BLaER1 (cell line): ENCODE measurements around the gene ZNHIT3.
"Not testable (repeated sequence)": the region's sequence is repeated elsewhere in the genome, so short reads cannot be mapped to it uniquely, and the experiment has no call there.

Experiments
- H3K27ac ChIP-seq: shearing (Covaris generic); formaldehyde crosslinking; 2 replicates; pipeline ENCODE4 v1.8.1; 2022
- H3K27me3 ChIP-seq: shearing (Covaris generic); formaldehyde crosslinking; 2 replicates; pipeline ENCODE4 v1.8.1; 2022
- H3K36me3 ChIP-seq: shearing (Covaris generic); formaldehyde crosslinking; 2 replicates; pipeline ENCODE4 v1.8.1; 2022
- H3K4me1 ChIP-seq: shearing (Covaris generic); formaldehyde crosslinking; 2 replicates; pipeline ENCODE4 v1.8.1; 2022
- H3K4me2 ChIP-seq: shearing (Covaris generic); formaldehyde crosslinking; 2 replicates; pipeline ENCODE4 v1.8.1; 2022
- H3K4me3 ChIP-seq: shearing (Covaris generic); formaldehyde crosslinking; 2 replicates; pipeline ENCODE4 v1.8.1; 2022
- H3K9ac ChIP-seq: shearing (Covaris generic); formaldehyde crosslinking; 2 replicates; pipeline ENCODE4 v1.8.1; 2022
- H3K9me3 ChIP-seq: shearing (Covaris generic); formaldehyde crosslinking; 2 replicates; pipeline ENCODE4 v1.8.1; 2022
- H4K20me1 ChIP-seq: shearing (Covaris generic); formaldehyde crosslinking; 2 replicates; pipeline ENCODE4 v1.8.1; 2022
- Cebpa-rat ChIP-seq: shearing (Covaris generic); IDR thresholded peaks from 2 replicates; pipeline ENCODE4 v1.8.1; 2022

Gene ZNHIT3

GRCh38 chr17:36501963-36502362 lies 15.5 kb downstream of the ZNHIT3 start:
- Histone ChIP-seq H3K9me3 (no peaks in the 10 kb centered on the region), H3K4me2 (no peak overlapping the region)

GRCh38 chr17:36503456-36504155 lies 17.1 kb downstream of the ZNHIT3 start:
- Histone ChIP-seq H4K20me1 (0 out of 2 replicates have a peak, but pooled peaks cover 6% of the 10 kb centered on the region), H3K27me3 (no peaks in the 10 kb centered on the region), H3K27ac (no peak overlapping the region), H3K4me3 (no peak overlapping the region), H3K4me1 (no peaks in the 10 kb centered on the region), H3K36me3 (peaks cover 100% of the 10 kb centered on the region), H3K4me2 (no peak overlapping the region), H3K9me3 (no peaks in the 10 kb centered on the region), H3K9ac (no peak overlapping the region)
- no peak for TF ChIP-seq Cebpa-rat

More at GRCh38 chr17:36501963-36502362, 15.5 kb downstream of the ZNHIT3 start:
- TF ChIP-seq Cebpa-rat: no peak
- no peak overlapping the region for H3K27ac ChIP-seq
- no peak overlapping the region for H3K4me3 ChIP-seq
- H3K4me1 ChIP-seq: no peaks in the 10 kb centered on the region
- no peak overlapping the region for H3K9ac ChIP-seq
- peaks cover 100% of the 10 kb centered on the region for H3K36me3 ChIP-seq
- no peaks in the 10 kb centered on the region for H3K27me3 ChIP-seq
- H4K20me1 ChIP-seq: 0 out of 2 replicates have a peak, but pooled peaks cover 18% of the 10 kb centered on the region

- no peak for TF ChIP-seq Cebpa-rat
- Histone ChIP-seq H3K27me3 (no peaks in the 10 kb centered on the region), H3K9ac (no peak overlapping the region), H3K27ac (no peak overlapping the region), H3K4me1 (no peaks in the 10 kb centered on the region), H4K20me1 (0 out of 2 replicates have a peak, but pooled peaks cover 6% of the 10 kb centered on the region), H3K4me2 (no peak overlapping the region), H3K4me3 (no peak overlapping the region), H3K9me3 (no peaks in the 10 kb centered on the region), H3K36me3 (peaks cover 100% of the 10 kb centered on the region)
Measured at GRCh38 chr17:36504156-36504545, 17.7 kb downstream of the ZNHIT3 start.

GRCh38 chr17:36505171-36505570 lies 18.7 kb downstream of the ZNHIT3 start:
- no peak for TF ChIP-seq Cebpa-rat
- Histone ChIP-seq H3K27ac (no peak overlapping the region), H3K4me3 (no peak overlapping the region), H3K4me1 (no peaks in the 10 kb centered on the region), H3K9me3 (no peaks in the 10 kb centered on the region), H3K36me3 (peaks cover 100% of the 10 kb centered on the region), H4K20me1 (0 out of 2 replicates have a peak, but pooled peaks cover 6% of the 10 kb centered on the region), H3K4me2 (no peak overlapping the region), H3K9ac (no peak overlapping the region), H3K27me3 (no peaks in the 10 kb centered on the region)

- H3K27ac ChIP-seq: no peak overlapping the region
- TF ChIP-seq Cebpa-rat: no peak
- no peaks in the 10 kb centered on the region for H3K9me3 ChIP-seq
- no peaks in the 10 kb centered on the region for H3K27me3 ChIP-seq
- H3K4me1 ChIP-seq: no peaks in the 10 kb centered on the region
- no peak overlapping the region for H3K4me3 ChIP-seq
- 0 out of 2 replicates have a peak, but pooled peaks cover 6% of the 10 kb centered on the region for H4K20me1 ChIP-seq
- H3K4me2 ChIP-seq: no peak overlapping the region
- H3K9ac ChIP-seq: no peak overlapping the region
- peaks cover 100% of the 10 kb centered on the region for H3K36me3 ChIP-seq
Measured at GRCh38 chr17:36506249-36506826, 19.9 kb downstream of the ZNHIT3 start.

GRCh38 chr17:36506831-36507230 lies 20.4 kb downstream of the ZNHIT3 start:
- H3K27me3 ChIP-seq: no peaks in the 10 kb centered on the region

GRCh38 chr17:36507266-36507665 lies 20.8 kb downstream of the ZNHIT3 start:
- Histone ChIP-seq H3K9me3 (no peaks in the 10 kb centered on the region), H3K27ac (no peak overlapping the region), H3K4me1 (no peaks in the 10 kb centered on the region), H3K9ac (no peak overlapping the region), H3K36me3 (peaks cover 100% of the 10 kb centered on the region), H3K4me2 (no peak overlapping the region), H3K27me3 (no peaks in the 10 kb centered on the region), H3K4me3 (no peak overlapping the region), H4K20me1 (0 out of 2 replicates have a peak, but pooled peaks cover 6% of the 10 kb centered on the region)
- TF ChIP-seq Cebpa-rat: no peak

More at GRCh38 chr17:36506831-36507230, 20.4 kb downstream of the ZNHIT3 start:
- Histone ChIP-seq H3K4me3 (no peak overlapping the region), H3K9me3 (no peaks in the 10 kb centered on the region), H3K36me3 (peaks cover 100% of the 10 kb centered on the region), H3K4me2 (no peak overlapping the region), H3K4me1 (no peaks in the 10 kb centered on the region), H4K20me1 (0 out of 2 replicates have a peak, but pooled peaks cover 6% of the 10 kb centered on the region), H3K27ac (no peak overlapping the region), H3K9ac (no peak overlapping the region)
- TF ChIP-seq Cebpa-rat: no peak

GRCh38 chr17:36508439-36508838 lies 22.0 kb downstream of the ZNHIT3 start:
- not testable (repeated sequence) for H3K27me3 ChIP-seq, H3K9me3 ChIP-seq, H3K9ac ChIP-seq, H3K4me3 ChIP-seq, H3K27ac ChIP-seq, H3K4me1 ChIP-seq, H3K4me2 ChIP-seq, H4K20me1 ChIP-seq
- peaks cover 100% of the 10 kb centered on the region for H3K36me3 ChIP-seq

GRCh38 chr17:36509272-36509985 lies 22.9 kb downstream of the ZNHIT3 start:
- Histone ChIP-seq H3K27me3 (no peaks in the 10 kb centered on the region), H3K9me3 (no peaks in the 10 kb centered on the region), H3K36me3 (peaks cover 100% of the 10 kb centered on the region), H3K4me1 (no peaks in the 10 kb centered on the region), H4K20me1 (peaks cover 6% of the 10 kb centered on the region; the same call in 1 of the 2 replicates), H3K4me2 (no peak overlapping the region), H3K4me3 (no peak overlapping the region), H3K9ac (no peak overlapping the region), H3K27ac (no peak overlapping the region)
- no peak for TF ChIP-seq Cebpa-rat

GRCh38 chr17:36510636-36511035 lies 24.2 kb downstream of the ZNHIT3 start:
- H3K27me3 ChIP-seq: no peaks in the 10 kb centered on the region
- peaks cover 8% of the 10 kb centered on the region; the same call in 1 of the 2 replicates for H4K20me1 ChIP-seq
- no peaks in the 10 kb centered on the region for H3K9me3 ChIP-seq
- no peak overlapping the region for H3K9ac ChIP-seq
- no peaks in the 10 kb centered on the region for H3K4me1 ChIP-seq
- TF ChIP-seq Cebpa-rat: no peak
- no peak overlapping the region for H3K27ac ChIP-seq
- no peak overlapping the region for H3K4me2 ChIP-seq
- H3K36me3 ChIP-seq: peaks cover 100% of the 10 kb centered on the region
- H3K4me3 ChIP-seq: no peak overlapping the region
